ENCODE results near the gene PDCD11. TPM values are rescaled to one million over a fixed set of nuclear protein-coding genes. Genes with fewer than 3 reads are reported as not detected.
"Not testable (repeated sequence)": the region's sequence is repeated elsewhere in the genome, so short reads cannot be mapped to it uniquely, and the experiment has no call there.

Gene PDCD11
- total RNA-seq, 1 donor from 2014 or later = 25.1 TPM

DNA sequence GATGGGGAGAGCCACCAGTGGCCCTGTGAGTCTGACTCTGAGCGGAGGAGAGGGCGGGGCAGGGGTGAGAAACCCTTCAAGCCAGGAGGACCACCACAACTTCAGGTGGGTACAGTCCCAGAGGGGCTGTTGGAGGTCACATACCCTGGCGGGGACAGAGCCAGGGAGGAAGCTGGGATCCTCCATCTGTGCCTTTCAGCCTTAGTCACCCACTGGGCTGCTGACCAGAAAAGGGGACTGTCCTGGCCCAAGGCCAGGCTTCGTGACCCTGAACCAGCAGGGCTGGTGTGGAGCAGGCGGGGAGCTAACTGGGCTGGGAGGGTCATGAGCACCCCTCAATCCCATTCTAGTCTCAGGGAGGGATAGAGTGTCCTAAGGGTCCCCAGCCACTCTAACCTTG lies 84.1 kb downstream of the PDCD11 start:
- no peak overlapping the region for H3K27ac ChIP-seq
- TF ChIP-seq CTCF (IDR thresholded peaks at IDR 0.05) = no peak
- no peaks in the 10 kb centered on the region for H3K27me3 ChIP-seq
- H3K4me3 ChIP-seq = no peak overlapping the region
- ATAC-seq (no peak), DNase-seq (no peak)
- no peaks in the 10 kb centered on the region for H3K4me1 ChIP-seq
- H3K9me3 ChIP-seq = no peaks in the 10 kb centered on the region
- intact Hi-C loops (cut with DNase I) = no loop called here
- H3K36me3 ChIP-seq = no peaks in the 10 kb centered on the region

DNA sequence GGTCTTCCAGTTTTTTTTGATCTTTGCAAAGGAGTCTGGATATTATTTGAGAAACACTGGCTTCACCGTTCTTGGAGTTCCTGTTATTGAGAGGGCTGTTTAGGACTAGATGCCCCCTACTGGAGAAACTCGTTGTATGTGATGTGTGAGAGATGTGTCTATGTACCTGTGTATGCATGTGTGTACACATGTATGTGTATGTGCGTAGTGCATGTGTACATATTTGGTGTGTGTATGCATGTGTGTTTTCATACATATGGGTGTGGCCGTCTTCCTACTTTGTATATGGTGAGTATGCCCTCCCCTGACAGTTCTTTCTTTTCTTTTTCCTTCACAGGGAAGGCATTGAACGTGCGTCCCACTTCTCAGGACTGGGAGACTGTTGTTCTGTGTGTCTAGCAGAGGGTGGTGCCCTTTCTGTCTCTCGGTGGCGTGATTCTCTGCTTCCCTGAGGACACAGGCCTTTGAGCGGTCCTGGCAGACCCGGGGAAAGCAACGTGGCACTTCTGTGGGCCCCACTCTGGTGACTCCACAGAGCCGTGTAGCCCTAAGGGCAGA lies 85.6 kb downstream of the PDCD11 start:
- no peak for DNase-seq
- peak; percentile 72 for TF ChIP-seq CTCF (IDR thresholded peaks at IDR 0.05)
- intact Hi-C loops (cut with DNase I) = loop anchor here (2.0 kb wide), 1 partner anchor 65 kb away; no protein-coding TSS in a partner anchor
- Histone ChIP-seq H3K4me1 (no peaks in the 10 kb centered on the region), H3K9me3 (no peaks in the 10 kb centered on the region), H3K27ac (no peak overlapping the region), H3K36me3 (no peaks in the 10 kb centered on the region), H3K4me3 (no peak overlapping the region), H3K27me3 (no peaks in the 10 kb centered on the region)
- ATAC-seq = peak; percentile 80

- H3K27me3 ChIP-seq; H3K4me3 ChIP-seq; DNase-seq; intact Hi-C loops (cut with DNase I); ATAC-seq; H3K9me3 ChIP-seq; H3K27ac ChIP-seq; H3K4me1 ChIP-seq; H3K36me3 ChIP-seq: not testable (repeated sequence)
Observed at GRCh38 chr10:103486635-103487409, 90.4 kb downstream of the PDCD11 start.

DNA sequence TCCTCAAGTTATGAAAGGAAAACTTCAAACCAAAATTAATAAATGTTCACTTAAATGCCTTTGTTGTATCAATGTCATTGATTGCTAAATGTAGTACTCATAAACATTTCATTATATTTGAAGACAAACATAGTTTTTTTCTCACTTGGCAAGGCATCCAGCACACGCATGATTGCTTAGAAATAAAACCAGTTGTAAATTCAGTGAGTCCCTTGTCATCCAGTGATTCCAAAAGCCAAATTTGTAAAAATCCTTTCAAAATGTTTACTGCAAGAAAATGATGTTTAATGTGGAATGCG lies 90.9 kb downstream of the PDCD11 start:
- no peaks in the 10 kb centered on the region for H3K36me3 ChIP-seq
- no peak overlapping the region for H3K4me3 ChIP-seq
- no peak for TF ChIP-seq CTCF (IDR thresholded peaks at IDR 0.05)
- ATAC-seq (no peak), DNase-seq (no peak)
- H3K27ac ChIP-seq = no peak overlapping the region
- H3K27me3 ChIP-seq = no peaks in the 10 kb centered on the region
- H3K4me1 ChIP-seq = no peaks in the 10 kb centered on the region
- H3K9me3 ChIP-seq = no peaks in the 10 kb centered on the region
- intact Hi-C loops (cut with DNase I) = no loop called here

DNA sequence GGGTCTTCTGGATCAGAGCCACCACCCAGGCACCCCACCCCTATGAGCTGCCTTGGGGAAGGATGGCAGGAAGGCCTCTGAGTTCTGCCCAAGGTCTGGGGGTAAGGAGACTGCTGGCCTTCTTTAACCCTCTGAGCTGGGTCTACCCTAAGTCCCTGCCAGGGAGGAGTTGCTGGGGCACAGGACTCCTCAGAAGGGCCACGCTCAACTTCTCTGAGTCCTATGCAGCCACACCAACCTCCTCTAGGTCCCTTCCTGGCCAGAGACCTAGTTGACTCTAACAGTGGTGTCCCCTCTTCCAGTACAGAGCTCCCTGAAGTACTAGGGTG lies 94.5 kb downstream of the PDCD11 start:
- TF ChIP-seq CTCF (IDR thresholded peaks at IDR 0.05) = no peak
- Histone ChIP-seq H3K4me1 (peaks cover 5% of the 10 kb centered on the region), H3K36me3 (no peaks in the 10 kb centered on the region), H3K27me3 (peaks cover 32% of the 10 kb centered on the region), H3K27ac (no peak overlapping the region), H3K9me3 (no peaks in the 10 kb centered on the region), H3K4me3 (no peak overlapping the region)
- DNase-seq (no peak), ATAC-seq (no peak)
- intact Hi-C loops (cut with DNase I) = no loop called here

- Histone ChIP-seq H3K27me3 (peaks cover 32% of the 10 kb centered on the region), H3K36me3 (no peaks in the 10 kb centered on the region), H3K9me3 (no peaks in the 10 kb centered on the region), H3K27ac (no peak overlapping the region), H3K4me1 (peaks cover 5% of the 10 kb centered on the region), H3K4me3 (no peak overlapping the region)
- intact Hi-C loops (cut with DNase I) = no loop called here
- no peak for TF ChIP-seq CTCF (IDR thresholded peaks at IDR 0.05)
- ATAC-seq (peak; percentile 32), DNase-seq (no peak)
Observed at GRCh38 chr10:103491729-103492364, 95.4 kb downstream of the PDCD11 start.

Data from upper lobe of right lung (tissue), 1 donor.